Kidney (tissue), 14 donors: ENCODE measurements around the gene ALPG. TPM values are rescaled to one million over a fixed set of nuclear protein-coding genes. Genes with fewer than 3 reads are reported as not detected.
A peak's percentile ranks its signal among the peaks of the same experiment; 100 is the strongest.
"Not testable (repeated sequence)": the region's sequence is repeated elsewhere in the genome, so short reads cannot be mapped to it uniquely, and the experiment has no call there.

Source experiments
- DNase-seq, 5 donors: peaks; one replicate each; pipeline ENCODE4 v3.0.0-alpha.2; 2013 to 2020
- FAIRE-seq: peaks from 2 replicates; lab custom pipeline; 2012; peaks lifted over from hg19 to GRCh38; lab: Jason Lieb, UNC
- H3K27ac ChIP-seq, 2 donors: one replicate each; pipeline ENCODE4 v1.7.0; 2013; ENCODE audit warnings: low read depth in 2 of 2, low read length in 2 of 2, inconsistent platforms in 1 of 2
- H3K27me3 ChIP-seq: one replicate; pipeline ENCODE4 v1.7.1; 2013; ENCODE audit warnings: low read length, inconsistent platforms; ENCODE audit not compliant: control insufficient read depth, insufficient read depth
- H3K36me3 ChIP-seq, 3 donors: one replicate each; pipeline versions ENCODE4 v1.7.0 to v1.7.1; 2013; ENCODE audit warnings: low read length in 3 of 3, control low read depth in 1 of 3, inconsistent platforms in 1 of 3; ENCODE audit not compliant: insufficient read depth in 3 of 3, control insufficient read depth in 2 of 3
- H3K4me1 ChIP-seq, 3 donors: one replicate each; pipeline versions ENCODE4 v1.7.0 to v1.7.1; 2013; ENCODE audit warnings: low read length in 3 of 3, inconsistent platforms in 1 of 3, low read depth in 1 of 3; ENCODE audit not compliant: control insufficient read depth in 2 of 3, insufficient read depth in 2 of 3
- H3K4me3 ChIP-seq, 3 donors: one replicate each; pipeline versions ENCODE4 v1.7.0 to v1.8.1; 2013; ENCODE audit warnings: low read length in 3 of 3, control low read depth in 1 of 3, inconsistent platforms in 1 of 3
- H3K9ac ChIP-seq, 3 donors: one replicate each; pipeline versions ENCODE4 v1.7.0 to v1.7.1; 2013; ENCODE audit warnings: low read length in 3 of 3, control low read depth in 1 of 3, inconsistent platforms in 1 of 3
- H3K9me3 ChIP-seq, 3 donors: one replicate each; pipeline versions ENCODE4 v1.7.0 to v1.7.1; 2013; ENCODE audit warnings: low read length in 3 of 3, control low read depth in 1 of 3, inconsistent platforms in 1 of 3; ENCODE audit not compliant: control insufficient read depth in 2 of 3, insufficient read depth in 1 of 3
- intact Hi-C: fragments of 100-400 bp; cut with DNase I; formaldehyde crosslinking; loops from one replicate; pipeline ENCODE4 v1.11.1; 2022
- polyA plus RNA-seq: library from polyadenylated mRNA; stranded (reverse); fragments of 350-450 nt; fragmentation: Illumina TruSeq; extraction: RNeasy Lipid Tissue Mini Kit (QIAGEN cat#74804); gene quantifications from one replicate; pipeline ENCODE4 v1.2.3, GENCODE V29; 2014; ENCODE audit warnings: low read depth, low replicate concordance; ENCODE audit not compliant: insufficient read depth
- total RNA-seq: library from RNA; stranded (reverse); fragmentation: NEBNext Ultra II Directional; extraction: Animal tissue kit (Norgen Biotek cat#: 25700); gene quantifications from one replicate; pipeline ENCODE4 v1.2.1, GENCODE V29; 2021
- TF ChIP-seq, protein P1 (sequence below): IDR thresholded peaks from 3 replicates; pipeline ENCODE4 v1.5.1; 2012; ENCODE audit warnings: mild to moderate bottlenecking, moderate library complexity, borderline replicate concordance; ENCODE audit not compliant: insufficient read depth; ENCODE audit errors: extremely low read depth
- donor health status: control.
- donor health status: control.
- donor health status: control.
- donor health status: control.
- donor health status: control.
- donor health status: DM: yes; HTN: yes; CAD: no.
- donor health status: Normal renal cell carcinoma (clear cell type).

ALPG gene
- total and polyA plus RNA-seq, 2 donors from 2014 or later: not detected

- Histone ChIP-seq H3K9me3 (no peaks in the 10 kb centered on the region), H3K9ac (no peak overlapping the region), H3K27me3 (no peaks in the 10 kb centered on the region), H3K36me3 (no peaks in the 10 kb centered on the region), H3K4me3 (no peak overlapping the region), H3K27ac (no peak overlapping the region), H3K4me1 (peaks cover 0 to 3% (median 0%) of the 10 kb centered on the region in 3 donors)
- intact Hi-C loops: no loop called here
- TF ChIP-seq, protein P1, sequence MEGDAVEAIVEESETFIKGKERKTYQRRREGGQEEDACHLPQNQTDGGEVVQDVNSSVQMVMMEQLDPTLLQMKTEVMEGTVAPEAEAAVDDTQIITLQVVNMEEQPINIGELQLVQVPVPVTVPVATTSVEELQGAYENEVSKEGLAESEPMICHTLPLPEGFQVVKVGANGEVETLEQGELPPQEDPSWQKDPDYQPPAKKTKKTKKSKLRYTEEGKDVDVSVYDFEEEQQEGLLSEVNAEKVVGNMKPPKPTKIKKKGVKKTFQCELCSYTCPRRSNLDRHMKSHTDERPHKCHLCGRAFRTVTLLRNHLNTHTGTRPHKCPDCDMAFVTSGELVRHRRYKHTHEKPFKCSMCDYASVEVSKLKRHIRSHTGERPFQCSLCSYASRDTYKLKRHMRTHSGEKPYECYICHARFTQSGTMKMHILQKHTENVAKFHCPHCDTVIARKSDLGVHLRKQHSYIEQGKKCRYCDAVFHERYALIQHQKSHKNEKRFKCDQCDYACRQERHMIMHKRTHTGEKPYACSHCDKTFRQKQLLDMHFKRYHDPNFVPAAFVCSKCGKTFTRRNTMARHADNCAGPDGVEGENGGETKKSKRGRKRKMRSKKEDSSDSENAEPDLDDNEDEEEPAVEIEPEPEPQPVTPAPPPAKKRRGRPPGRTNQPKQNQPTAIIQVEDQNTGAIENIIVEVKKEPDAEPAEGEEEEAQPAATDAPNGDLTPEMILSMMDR: no peak
- DNase-seq: peak in 2 of 5 donors; percentile 45 to 66
- no peak for FAIRE-seq
These were observed 34.6 kb downstream of the ALPG start for GRCh38 chr2:232441147-232441651.

DNA sequence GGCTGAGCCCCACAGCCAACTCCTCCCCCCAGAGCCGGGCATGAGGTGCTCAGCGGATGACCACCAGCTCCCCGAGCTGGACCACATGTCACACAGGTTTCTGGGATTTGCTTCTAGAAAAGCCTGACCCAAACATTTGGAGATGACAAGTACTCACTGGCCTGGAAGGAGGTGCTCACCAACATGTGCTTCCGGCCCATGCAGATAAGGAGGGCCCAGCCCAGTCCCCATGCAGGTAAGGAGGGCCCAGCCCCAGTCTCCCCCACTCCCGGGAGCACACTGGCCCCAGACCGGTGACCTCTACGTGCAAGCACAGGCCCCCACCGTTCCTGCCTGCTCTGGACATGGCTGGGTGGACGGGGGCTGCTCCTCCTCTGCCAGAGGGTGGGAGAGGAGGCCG is 35.3 kb downstream of the ALPG start:
- intact Hi-C loops, H3K4me1 ChIP-seq, H3K9me3 ChIP-seq, H3K27me3 ChIP-seq, H3K4me3 ChIP-seq, H3K27ac ChIP-seq, FAIRE-seq, H3K36me3 ChIP-seq, H3K9ac ChIP-seq: not testable (repeated sequence)
- DNase-seq: peak in 2 of 5 donors; percentile 35 to 45

GRCh38 chr2:232442431-232442830 is 35.8 kb downstream of the ALPG start:
- H3K4me1 ChIP-seq, H3K27ac ChIP-seq, FAIRE-seq, intact Hi-C loops, H3K4me3 ChIP-seq, H3K9me3 ChIP-seq, H3K9ac ChIP-seq, H3K27me3 ChIP-seq, H3K36me3 ChIP-seq: not testable (repeated sequence)
- DNase-seq: peak in 4 of 5 donors; percentile 24 to 81 (median 41)

GRCh38 chr2:232443047-232443446 is 36.4 kb downstream of the ALPG start:
- H3K36me3 ChIP-seq, intact Hi-C loops, H3K27me3 ChIP-seq, H3K4me3 ChIP-seq, H3K9me3 ChIP-seq, H3K4me1 ChIP-seq, H3K27ac ChIP-seq, H3K9ac ChIP-seq, FAIRE-seq: not testable (repeated sequence)
- peak in 1 of 5 donors; percentile 23 for DNase-seq

- H3K27me3 ChIP-seq, FAIRE-seq, H3K4me1 ChIP-seq, H3K27ac ChIP-seq, H3K36me3 ChIP-seq, intact Hi-C loops, H3K9me3 ChIP-seq, H3K4me3 ChIP-seq, H3K9ac ChIP-seq: not testable (repeated sequence)
- DNase-seq: peak in 1 of 5 donors; percentile 32
These were observed 37.2 kb downstream of the ALPG start for GRCh38 chr2:232443669-232444408.
